Hematopoietic multipotent progenitor cell treated with erythropoietin and hydrocortisone succinate and interleukin-3 and kit ligand, for 4 days (in vitro differentiated cells): ENCODE data around the gene CNTLN.
"Not testable (repeated sequence)": the region's sequence is repeated elsewhere in the genome, so short reads cannot be mapped to it uniquely, and the experiment has no call there.

Experiments used
- DNase-seq: peaks from one replicate; pipeline ENCODE4 v3.0.0-alpha.2; 2015

Gene CNTLN

GRCh38 chr9:17134396-17135294 lies at the start of gene CNTLN:
TSS of gene CNTLN (plus strand) at chr9:17135040. CDS start at chr9:17135066, 26 bp downstream.
- peak; percentile 94 for DNase-seq

- DNase-seq, result no peak
These were observed 46.3 kb upstream of the CNTLN start for GRCh38 chr9:17088566-17088965.

GRCh38 chr9:17090041-17090440 lies 44.8 kb upstream of the CNTLN start:
- DNase-seq, result no peak

- peak; percentile 69 for DNase-seq
These were observed 18.4 kb upstream of the CNTLN start for GRCh38 chr9:17116400-17116837.

GRCh38 chr9:17117372-17117771 lies 17.5 kb upstream of the CNTLN start:
- DNase-seq, result no peak

GRCh38 chr9:17120203-17120602 lies 14.6 kb upstream of the CNTLN start:
- no peak for DNase-seq

- no peak for DNase-seq
These were observed 13.6 kb upstream of the CNTLN start for GRCh38 chr9:17121264-17121663.

- DNase-seq, result peak; percentile 33
These were observed 4.5 kb upstream of the CNTLN start for GRCh38 chr9:17130291-17130690.

- no peak for DNase-seq
These were observed 4.1 kb upstream of the CNTLN start for GRCh38 chr9:17130725-17131124.

GRCh38 chr9:17131494-17131893 lies 3.3 kb upstream of the CNTLN start:
- DNase-seq, result no peak

- peak; percentile 76 for DNase-seq
These were observed 688 bp downstream of the CNTLN start for GRCh38 chr9:17135295-17136160.

GRCh38 chr9:17137566-17137965 lies 2.7 kb downstream of the CNTLN start:
- DNase-seq, result no peak

- no peak for DNase-seq
These were observed 3.7 kb downstream of the CNTLN start for GRCh38 chr9:17138503-17138902.

GRCh38 chr9:17140418-17140817 lies 5.6 kb downstream of the CNTLN start:
- DNase-seq, result no peak

GRCh38 chr9:17148324-17148723 lies 13.5 kb downstream of the CNTLN start:
- no peak for DNase-seq

- DNase-seq, result no peak
These were observed 24.6 kb downstream of the CNTLN start for GRCh38 chr9:17159469-17159868.

- peak; percentile 32 for DNase-seq
These were observed 25.5 kb downstream of the CNTLN start for GRCh38 chr9:17160327-17160726.

- peak; percentile 45 for DNase-seq
These were observed 30.9 kb downstream of the CNTLN start for GRCh38 chr9:17165764-17166163.

GRCh38 chr9:17166346-17166745 lies 31.5 kb downstream of the CNTLN start:
- no peak for DNase-seq

- DNase-seq, result peak; percentile 4
These were observed 36.7 kb downstream of the CNTLN start for GRCh38 chr9:17171309-17172094.

GRCh38 chr9:17177496-17177895 lies 42.7 kb downstream of the CNTLN start:
- not testable (repeated sequence) for DNase-seq

GRCh38 chr9:17185481-17186029 lies 50.7 kb downstream of the CNTLN start:
- peak; percentile 36 for DNase-seq
